Stimulated activated CD4-positive, alpha-beta T cell treated with anti-CD3 and anti-CD28 coated beads, Interleukin-4, amount 100 ng/mL, for 1 hour (primary cell): ENCODE measurements around the gene MRPS30.
A peak's percentile ranks its signal among the peaks of the same experiment; 100 is the strongest.
"Not testable (repeated sequence)": the region's sequence is repeated elsewhere in the genome, so short reads cannot be mapped to it uniquely, and the experiment has no call there.

Source experiments
- DNase-seq: peaks from one replicate; pipeline ENCODE4 v3.0.0-alpha.2; 2020

MRPS30 gene

GRCh38 chr5:44808435-44809214, at the start of gene MRPS30:
Gene MRPS30 (plus strand): TSS chr5:44808947. CDS start chr5:44808963, 16 bp downstream.
- peak; percentile 78 for DNase-seq

- DNase-seq, result no peak
Observed at GRCh38 chr5:44769200-44769876, 39.4 kb upstream of the MRPS30 start.

GRCh38 chr5:44769877-44770209, 38.9 kb upstream of the MRPS30 start:
- no peak for DNase-seq

GRCh38 chr5:44770780-44771717, 37.7 kb upstream of the MRPS30 start:
- DNase-seq, result no peak

GRCh38 chr5:44772397-44772796, 36.4 kb upstream of the MRPS30 start:
- not testable (repeated sequence) for DNase-seq

GRCh38 chr5:44774279-44774880, 34.4 kb upstream of the MRPS30 start:
- DNase-seq, result no peak

GRCh38 chr5:44779167-44779566, 29.6 kb upstream of the MRPS30 start:
- no peak for DNase-seq

- DNase-seq, result no peak
Observed at GRCh38 chr5:44783634-44784315, 25.0 kb upstream of the MRPS30 start.

GRCh38 chr5:44787731-44788130, 21.0 kb upstream of the MRPS30 start:
- no peak for DNase-seq

GRCh38 chr5:44789372-44789995, 19.3 kb upstream of the MRPS30 start:
- not testable (repeated sequence) for DNase-seq

GRCh38 chr5:44792031-44792673, 16.6 kb upstream of the MRPS30 start:
- not testable (repeated sequence) for DNase-seq

GRCh38 chr5:44794371-44794770, 14.4 kb upstream of the MRPS30 start:
- DNase-seq, result no peak

GRCh38 chr5:44795496-44795895, 13.3 kb upstream of the MRPS30 start:
- DNase-seq, result no peak

GRCh38 chr5:44797841-44798240, 10.9 kb upstream of the MRPS30 start:
- no peak for DNase-seq

GRCh38 chr5:44801992-44802391, 6.8 kb upstream of the MRPS30 start:
- DNase-seq, result no peak

GRCh38 chr5:44806608-44807007, 2.1 kb upstream of the MRPS30 start:
- DNase-seq, result no peak

GRCh38 chr5:44807269-44807668, 1.5 kb upstream of the MRPS30 start:
- no peak for DNase-seq

- DNase-seq, result peak; percentile 38
Observed at GRCh38 chr5:44809215-44809955, 638 bp downstream of the MRPS30 start.

GRCh38 chr5:44809956-44810420, 1.2 kb downstream of the MRPS30 start:
- no peak for DNase-seq

- DNase-seq, result no peak
Observed at GRCh38 chr5:44814761-44815160, 6.0 kb downstream of the MRPS30 start.
